HepG2 (cell line): Measurements from ENCODE around the gene BCAR3. TPM values are rescaled to one million over a fixed set of nuclear protein-coding genes. Genes with fewer than 3 reads are reported as not detected.

Source experiments
- ATAC-seq: fragments of 200-7000 bp; cut with Tn5 transposase; 3 replicates; pipeline ENCODE4 v1.9.1; 2020; ENCODE audit warnings: mild to moderate bottlenecking, moderate library complexity
- BruUV-seq: library from RNA; stranded (reverse); fragments of 400-500 nt; replicated peaks from 2 replicates; lab custom pipeline; 2021; lab: Mats Ljungman, UMichigan
- CTCF ChIA-PET: fragments of 300-600 bp; formaldehyde crosslinking; extraction: SDS; loops from one replicate; lab custom pipeline; 2021; ENCODE audit warnings: low total read pairs, inconsistent platforms, low intra/inter-chr PET ratio; lab: Yijun Ruan, JAX
- POLR2A ChIA-PET: fragments of 350-600 bp; sonication (Branson Sonifier 250); formaldehyde crosslinking; loops from one replicate; lab custom pipeline; 2020; ENCODE audit warnings: antibody characterized with exemption, inconsistent platforms; lab: Yijun Ruan, JAX
- DNase-seq: peaks from one replicate; pipeline ENCODE4 v3.0.0-alpha.2; 2015; ENCODE audit warnings: low spot score
- FAIRE-seq: peaks from 3 replicates; lab custom pipeline; 2011; peaks lifted over from hg19 to GRCh38; lab: Jason Lieb, UNC
- H2AFZ ChIP-seq: one replicate; pipeline ENCODE4 v1.6.1; 2011; ENCODE audit warnings: low read length, inconsistent platforms
- H3K27ac ChIP-seq: fragments of 300-600 bp; 3 replicates; pipeline ENCODE4 v1.8.0; 2011; ENCODE audit warnings: mixed run types, mild to moderate bottlenecking, mixed read lengths, low read length, inconsistent platforms; ENCODE audit not compliant: insufficient read depth; ENCODE audit errors: extremely low read length
- H3K27me3 ChIP-seq, 2 experiments: fragments of 200-600 bp in 1 of 2; 2 replicates in 1 of 2; 3 replicates in 1 of 2; pipeline versions ENCODE4 v1.6.0 to v1.8.0; 2011; ENCODE audit warnings: low read length in 2 of 2, mild to moderate bottlenecking in 2 of 2, moderate library complexity in 2 of 2, inconsistent platforms in 1 of 2; ENCODE audit not compliant: insufficient read depth in 2 of 2, control insufficient read depth in 1 of 2
- H3K36me3 ChIP-seq, 2 experiments: fragments of 200-600 bp in 1 of 2; replicated peaks in 1 of 2; 2 replicates in 1 of 2; 3 replicates in 1 of 2; pipeline versions ENCODE4 v1.5.1 to v1.8.0; 2011; ENCODE audit warnings: low read length in 2 of 2, inconsistent platforms in 1 of 2; ENCODE audit not compliant: insufficient read depth in 2 of 2, control insufficient read depth in 1 of 2
- H3K4me1 ChIP-seq: 2 replicates; pipeline ENCODE4 v1.5.1; 2012; ENCODE audit warnings: low read length, inconsistent platforms; ENCODE audit not compliant: insufficient read depth
- H3K4me2 ChIP-seq: 2 replicates; pipeline ENCODE4 v1.6.0; 2011; ENCODE audit warnings: low read depth, low read length, inconsistent platforms
- H3K4me3 ChIP-seq, 3 experiments: fragments of 200-600 bp in 1 of 3; sonication (generic), shearing (Covaris generic) in 1 of 3; replicated peaks in 1 of 3; 2 replicates each; pipeline ENCODE4 v1.5.1; 2011 to 2016; ENCODE audit warnings: low read length in 3 of 3, inconsistent platforms in 2 of 3, low read depth in 2 of 3, mild to moderate bottlenecking in 2 of 3, control low read depth in 1 of 3, mixed read lengths in 1 of 3; ENCODE audit not compliant: insufficient read depth in 1 of 3
- H3K79me2 ChIP-seq: one replicate; pipeline ENCODE4 v1.6.1; 2011; ENCODE audit warnings: low read length, inconsistent platforms; ENCODE audit not compliant: insufficient read depth
- H3K9ac ChIP-seq: 2 replicates; pipeline ENCODE4 v1.6.0; 2011; ENCODE audit warnings: mild to moderate bottlenecking, low read depth, low read length, inconsistent platforms; ENCODE audit not compliant: insufficient read depth
- H3K9me3 ChIP-seq: 2 replicates; pipeline ENCODE4 v1.5.1; 2012; ENCODE audit warnings: mild to moderate bottlenecking, low read length
- H4K20me1 ChIP-seq: 2 replicates; pipeline ENCODE4 v1.6.0; 2011; ENCODE audit warnings: inconsistent platforms, mild to moderate bottlenecking, low read length, moderate library complexity; ENCODE audit not compliant: insufficient read depth
- DPF2 ChIP-seq: sonication (generic); formaldehyde crosslinking; IDR thresholded peaks from 2 replicates; pipeline ENCODE4 v1.4.0; 2020; ENCODE audit warnings: mild to moderate bottlenecking, low read depth, missing genetic modification reagents, borderline replicate concordance
- ISL2 ChIP-seq: sonication (generic); formaldehyde crosslinking; IDR thresholded peaks from 2 replicates; pipeline ENCODE4 v1.5.0; 2020; ENCODE audit warnings: missing genetic modification reagents
- KDM4B ChIP-seq: sonication (generic); formaldehyde crosslinking; IDR thresholded peaks from 2 replicates; pipeline ENCODE4 v1.4.0; 2020; ENCODE audit warnings: missing genetic modification reagents
- KLF9 ChIP-seq: IDR thresholded peaks from 2 replicates; pipeline ENCODE4 v1.6.1; 2016; ENCODE audit warnings: low read depth
- MTERF4 ChIP-seq: sonication (generic); formaldehyde crosslinking; IDR thresholded peaks from 2 replicates; pipeline ENCODE4 v1.8.0; 2023; ENCODE audit warnings: mild to moderate bottlenecking, missing genetic modification reagents
- NFRKB ChIP-seq: fragments of 450-650 bp; IDR thresholded peaks from 2 replicates; pipeline ENCODE4 v1.6.1; 2017
- RELA ChIP-seq: sonication (generic); formaldehyde crosslinking; IDR thresholded peaks from 2 replicates; pipeline ENCODE4 v1.4.0; 2020; ENCODE audit warnings: missing genetic modification reagents
- ZHX2 ChIP-seq, 2 experiments: sonication (generic) in 1 of 2; formaldehyde crosslinking in 1 of 2; IDR thresholded peaks; 2 replicates each; pipeline versions ENCODE4 v1.6.1 to v1.9.0; 2014 to 2022; ENCODE audit warnings: antibody characterized with exemption in 1 of 2, borderline replicate concordance in 1 of 2, inconsistent platforms in 1 of 2, low read depth in 1 of 2, missing genetic modification reagents in 1 of 2
- ZIK1 ChIP-seq: sonication (generic); formaldehyde crosslinking; IDR thresholded peaks from 2 replicates; pipeline ENCODE4 v1.5.0; 2020; ENCODE audit warnings: mild to moderate bottlenecking, low read depth, missing genetic modification reagents, borderline replicate concordance
- ZNF24 ChIP-seq: fragments of 450-650 bp; IDR thresholded peaks from 2 replicates; pipeline ENCODE4 v1.6.1; 2017; ENCODE audit warnings: antibody characterized with exemption, mild to moderate bottlenecking
- ZNF776 ChIP-seq: sonication (generic); formaldehyde crosslinking; IDR thresholded peaks from 2 replicates; pipeline ENCODE4 v1.4.0; 2020; ENCODE audit warnings: mild to moderate bottlenecking, missing genetic modification reagents
- ZSCAN29 ChIP-seq: sonication (generic); formaldehyde crosslinking; conservative IDR thresholded peaks from 2 replicates; pipeline ENCODE4 v1.4.0; 2020; ENCODE audit warnings: mild to moderate bottlenecking, missing genetic modification reagents
- WGBS: methylation state at CpG from one replicate; pipeline ENCODE4 v1.1.6; 2017; ENCODE audit warnings: low lambda C conversion rate; 5-methylcytosine and 5-hydroxymethylcytosine counted together
- in situ Hi-C: cut with HindIII; loops from 2 replicates; pipeline ENCODE4 v1.10.0; 2017; ENCODE audit warnings: low pct_unique_long_range_greater_than_20kb; ENCODE audit not compliant: extremely low pct_ligation_motif_present
- intact Hi-C: fragments of 100-400 bp; cut with micrococcal nuclease; formaldehyde crosslinking; loops from one replicate; pipeline ENCODE4 v1.10.0; 2022; ENCODE audit not compliant: unreplicated experiment
- polyA plus RNA-seq, 8 experiments: library from polyadenylated mRNA; depleted of rRNA in 3 of 8; stranded (reverse) in 7 of 8; unstranded in 1 of 8; fragments of >200 nt; fragmentation: Illumina TruSeq in 4 of 8; extraction: Trizol in 4 of 8; gene quantifications; 2 replicates each; pipeline versions ENCODE4 v1.2.1 to v1.2.3, GENCODE V29; 2011 to 2016; ENCODE audit warnings: low read depth in 4 of 8, missing spikeins in 1 of 8, mixed read lengths in 1 of 8; ENCODE audit not compliant: insufficient read depth in 1 of 8
- total RNA-seq, 5 experiments: library from RNA; depleted of rRNA; stranded (reverse); fragments of >200 nt; fragmentation: Illumina TruSeq; extraction: Trizol; gene quantifications; 2 replicates each; pipeline ENCODE4 v1.2.3, GENCODE V29; 2016; ENCODE audit warnings: low read depth in 1 of 5

The BCAR3 gene
- total and polyA plus RNA-seq, 2 of the 13 experiments (the other 11 are each of a cell fraction or from before 2014, with no cell fraction given) = 3.6 to 4.8 TPM

- TF ChIP-seq KDM4B (CRISPR knock-in tag) (no peak), ISL2 (CRISPR knock-in tag) (no peak), NFRKB (no peak)
Observed at GRCh38 chr1:93549811-93550210, 131.8 kb downstream of the BCAR3 start (continued).

- no peak overlapping the region for H3K9ac ChIP-seq
- POLR2A ChIA-PET = no interaction called here
Observed at GRCh38 chr1:93549131-93549530, 132.5 kb downstream of the BCAR3 start.

More at GRCh38 chr1:93549131-93549530, 132.5 kb downstream of the BCAR3 start:
- H3K27me3 ChIP-seq = no peaks in the 10 kb centered on the region; a peak in 1 of 5 replicates
- H3K9me3 ChIP-seq = no peaks in the 10 kb centered on the region
- CTCF ChIA-PET = no interaction called here
- in situ Hi-C loops = no loop called here
- H3K36me3 ChIP-seq = peaks cover 6 to 46% of the 10 kb centered on the region in 2 experiments
- ATAC-seq (no peak), FAIRE-seq (no peak), DNase-seq (no peak)
- H2AFZ ChIP-seq = no peak overlapping the region
- no peaks in the 10 kb centered on the region for H4K20me1 ChIP-seq
- peaks cover 27% of the 10 kb centered on the region for H3K4me1 ChIP-seq
- no peak overlapping the region for H3K27ac ChIP-seq
- no peaks in the 10 kb centered on the region for H3K79me2 ChIP-seq
- intact Hi-C loops = no loop called here
- BruUV-seq = no TSS peak
- WGBS = 96% methylated on average over 1 of the region's 1 CpG
- H3K4me2 ChIP-seq = no peak overlapping the region
- no peak overlapping the region for H3K4me3 ChIP-seq
- TF ChIP-seq ZHX2 (IDR thresholded peaks at IDR 0.05; ENCODE audit: low read depth) (no peak), ZHX2 (CRISPR knock-in tag; IDR thresholded peaks at IDR 0.05; ENCODE audit: borderline replicate concordance) (no peak), KLF9 (no peak), ZIK1 (CRISPR knock-in tag) (no peak), ZSCAN29 (no peak), DPF2 (no peak), RELA (CRISPR knock-in tag) (no peak), ZNF776 (no peak), MTERF4 (no peak), ZNF24 (no peak)
